GM12801 (cell line): ENCODE data around the gene FHL2.

ENCODE experiments used
- CTCF ChIP-seq: IDR thresholded peaks from one replicate; pipeline ENCODE4 v1.5.1; 2011; ENCODE audit warnings: control low read depth; ENCODE audit not compliant: insufficient read length; ENCODE audit errors: extremely low read depth

The FHL2 gene

GRCh38 chr2:105431367-105432043 lies 32.7 kb upstream of the FHL2 start:
- no peak for TF ChIP-seq CTCF

- TF ChIP-seq CTCF = no peak
Observed at GRCh38 chr2:105428387-105429018, 29.7 kb upstream of the FHL2 start.

GRCh38 chr2:105427485-105427884 lies 28.6 kb upstream of the FHL2 start:
- no peak for TF ChIP-seq CTCF

- TF ChIP-seq CTCF = no peak
Observed at GRCh38 chr2:105426626-105427292, 27.9 kb upstream of the FHL2 start.

- TF ChIP-seq CTCF = no peak
Observed at GRCh38 chr2:105425936-105426625, 27.2 kb upstream of the FHL2 start.

GRCh38 chr2:105422801-105423200 lies 23.9 kb upstream of the FHL2 start:
- TF ChIP-seq CTCF = no peak

- TF ChIP-seq CTCF = no peak
Observed at GRCh38 chr2:105421053-105421452, 22.2 kb upstream of the FHL2 start.
